ENCODE data around the gene SPRR2D. TPM values are rescaled to one million over a fixed set of nuclear protein-coding genes. Genes with fewer than 3 reads are reported as not detected.

The SPRR2D gene
- total RNA-seq, 1 donor from 2014 or later = not detected

DNA sequence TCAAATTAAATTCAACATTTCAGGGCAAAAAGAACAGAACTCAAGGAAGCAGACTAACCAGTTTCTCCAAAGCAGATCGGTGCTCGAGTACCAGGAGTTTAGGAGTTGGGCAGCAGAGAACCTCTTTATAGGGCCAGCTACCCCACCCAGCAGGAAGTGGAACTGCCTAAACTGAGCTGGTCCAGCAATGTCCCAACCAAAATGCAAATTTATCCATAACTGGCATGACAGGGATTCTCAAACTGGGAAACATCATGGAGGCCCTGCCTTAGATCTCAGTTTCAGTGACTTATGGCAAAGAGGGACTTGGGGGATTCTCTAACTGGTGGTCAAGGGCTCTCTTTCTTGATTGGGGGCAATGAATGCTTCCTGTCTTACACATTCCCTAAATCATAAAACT lies 30.6 kb upstream of the SPRR2D start, which contains the start of gene SPRR2B:
Gene SPRR2B (minus strand): TSS at position 101 of the 400 bp plus-strand sequence. CDS start 772 bp downstream, outside the sequence.
- peaks cover 2% of the 10 kb centered on the region for H3K27me3 Mint-ChIP-seq (ENCODE audit: unreplicated experiment)
- no peaks in the 10 kb centered on the region for H3K36me3 Mint-ChIP-seq (ENCODE audit: unreplicated experiment)
- no peak within 1 kb of the TSS for H3K27ac Mint-ChIP-seq (ENCODE audit: unreplicated experiment)
- TF ChIP-seq, protein P1, sequence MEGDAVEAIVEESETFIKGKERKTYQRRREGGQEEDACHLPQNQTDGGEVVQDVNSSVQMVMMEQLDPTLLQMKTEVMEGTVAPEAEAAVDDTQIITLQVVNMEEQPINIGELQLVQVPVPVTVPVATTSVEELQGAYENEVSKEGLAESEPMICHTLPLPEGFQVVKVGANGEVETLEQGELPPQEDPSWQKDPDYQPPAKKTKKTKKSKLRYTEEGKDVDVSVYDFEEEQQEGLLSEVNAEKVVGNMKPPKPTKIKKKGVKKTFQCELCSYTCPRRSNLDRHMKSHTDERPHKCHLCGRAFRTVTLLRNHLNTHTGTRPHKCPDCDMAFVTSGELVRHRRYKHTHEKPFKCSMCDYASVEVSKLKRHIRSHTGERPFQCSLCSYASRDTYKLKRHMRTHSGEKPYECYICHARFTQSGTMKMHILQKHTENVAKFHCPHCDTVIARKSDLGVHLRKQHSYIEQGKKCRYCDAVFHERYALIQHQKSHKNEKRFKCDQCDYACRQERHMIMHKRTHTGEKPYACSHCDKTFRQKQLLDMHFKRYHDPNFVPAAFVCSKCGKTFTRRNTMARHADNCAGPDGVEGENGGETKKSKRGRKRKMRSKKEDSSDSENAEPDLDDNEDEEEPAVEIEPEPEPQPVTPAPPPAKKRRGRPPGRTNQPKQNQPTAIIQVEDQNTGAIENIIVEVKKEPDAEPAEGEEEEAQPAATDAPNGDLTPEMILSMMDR (IDR thresholded peaks at IDR 0.05; ENCODE audit: partially characterized antibody, unreplicated experiment) = no peak
- H3K9me3 Mint-ChIP-seq (ENCODE audit: unreplicated experiment) = no peaks in the 10 kb centered on the region
- H3K4me3 Mint-ChIP-seq (ENCODE audit: unreplicated experiment) = no peak within 1 kb of the TSS
- DNase-seq = no peak
- no peaks in the 10 kb centered on the region for H3K4me1 Mint-ChIP-seq (ENCODE audit: low read depth, unreplicated experiment)

DNA sequence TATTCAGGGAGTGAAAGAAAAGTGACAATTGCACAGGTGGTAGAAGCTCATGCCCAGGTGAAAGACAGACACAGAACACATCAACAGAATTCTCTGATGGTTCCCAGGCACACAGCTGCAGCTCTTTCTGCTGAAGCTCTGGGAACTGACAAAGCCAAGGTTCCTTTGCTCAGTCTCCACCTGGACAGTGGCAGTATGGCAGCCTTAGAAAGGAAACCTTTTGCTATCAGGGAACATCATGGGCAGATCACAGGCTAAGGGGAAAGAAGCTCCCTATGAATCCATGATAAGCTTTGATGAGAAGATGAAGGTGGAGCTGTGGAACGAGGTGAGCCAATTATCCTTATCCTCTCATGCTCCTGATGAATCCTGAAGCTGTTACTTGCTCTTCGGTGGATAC lies 29.3 kb upstream of the SPRR2D start:
- Mint-ChIP-seq H3K4me1 (ENCODE audit: low read depth, unreplicated experiment) (no peaks in the 10 kb centered on the region), H3K27me3 (ENCODE audit: unreplicated experiment) (peaks cover 2% of the 10 kb centered on the region), H3K36me3 (ENCODE audit: unreplicated experiment) (no peaks in the 10 kb centered on the region), H3K4me3 (ENCODE audit: unreplicated experiment) (no peak overlapping the region), H3K27ac (ENCODE audit: unreplicated experiment) (no peak overlapping the region), H3K9me3 (ENCODE audit: unreplicated experiment) (peaks cover 1% of the 10 kb centered on the region)
- no peak for DNase-seq
- TF ChIP-seq, protein P1 (IDR thresholded peaks at IDR 0.05; ENCODE audit: partially characterized antibody, unreplicated experiment) = no peak

- no peaks in the 10 kb centered on the region for H3K4me1 Mint-ChIP-seq (ENCODE audit: low read depth, unreplicated experiment)
- DNase-seq = no peak
- no peak overlapping the region for H3K4me3 Mint-ChIP-seq (ENCODE audit: unreplicated experiment)
- H3K27ac Mint-ChIP-seq (ENCODE audit: unreplicated experiment) = no peak overlapping the region
- H3K36me3 Mint-ChIP-seq (ENCODE audit: unreplicated experiment) = no peaks in the 10 kb centered on the region
- TF ChIP-seq, protein P1 (IDR thresholded peaks at IDR 0.05; ENCODE audit: partially characterized antibody, unreplicated experiment) = no peak
- H3K9me3 Mint-ChIP-seq (ENCODE audit: unreplicated experiment) = no peaks in the 10 kb centered on the region
- no peaks in the 10 kb centered on the region for H3K27me3 Mint-ChIP-seq (ENCODE audit: unreplicated experiment)
These were observed 18.2 kb upstream of the SPRR2D start for GRCh38 chr1:153058826-153059784.

DNA sequence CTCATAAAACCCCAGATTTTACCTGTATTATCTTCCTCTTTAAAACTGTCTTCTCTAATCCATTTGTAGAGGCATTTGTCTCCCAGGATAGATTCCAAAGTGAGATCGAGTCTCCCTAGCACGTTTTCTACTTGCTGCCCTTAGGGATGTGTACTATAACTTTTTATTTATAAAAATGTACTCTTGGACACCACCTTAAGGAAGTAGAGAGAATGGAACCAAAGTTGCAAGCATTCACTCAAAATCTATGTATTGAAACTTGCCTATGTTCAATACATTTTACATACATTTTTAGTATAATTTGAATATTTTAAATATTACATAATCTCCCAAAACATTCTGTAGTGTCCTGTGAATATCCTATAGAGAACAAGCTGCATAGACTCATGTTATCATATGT lies 17.2 kb upstream of the SPRR2D start:
- Mint-ChIP-seq H3K36me3 (ENCODE audit: unreplicated experiment) (no peaks in the 10 kb centered on the region), H3K4me3 (ENCODE audit: unreplicated experiment) (no peak overlapping the region), H3K27me3 (ENCODE audit: unreplicated experiment) (no peaks in the 10 kb centered on the region)

More for the DNA sequence above, 17.2 kb upstream of the SPRR2D start:
- DNase-seq = no peak
- Mint-ChIP-seq H3K4me1 (ENCODE audit: low read depth, unreplicated experiment) (no peaks in the 10 kb centered on the region), H3K9me3 (ENCODE audit: unreplicated experiment) (no peaks in the 10 kb centered on the region), H3K27ac (ENCODE audit: unreplicated experiment) (no peak overlapping the region)
- TF ChIP-seq, protein P1 (IDR thresholded peaks at IDR 0.05; ENCODE audit: partially characterized antibody, unreplicated experiment) = no peak
